Measurements from ENCODE around the gene TEX30.

TEX30 gene

GRCh38 chr13:102814025-102814607 is 40.5 kb upstream of the TEX30 start:
- no peak overlapping the region for H3K4me3 ChIP-seq (ENCODE audit: low read depth, low read length)
- no peak for DNase-seq (ENCODE audit: low read depth)
- TF ChIP-seq, protein P1, sequence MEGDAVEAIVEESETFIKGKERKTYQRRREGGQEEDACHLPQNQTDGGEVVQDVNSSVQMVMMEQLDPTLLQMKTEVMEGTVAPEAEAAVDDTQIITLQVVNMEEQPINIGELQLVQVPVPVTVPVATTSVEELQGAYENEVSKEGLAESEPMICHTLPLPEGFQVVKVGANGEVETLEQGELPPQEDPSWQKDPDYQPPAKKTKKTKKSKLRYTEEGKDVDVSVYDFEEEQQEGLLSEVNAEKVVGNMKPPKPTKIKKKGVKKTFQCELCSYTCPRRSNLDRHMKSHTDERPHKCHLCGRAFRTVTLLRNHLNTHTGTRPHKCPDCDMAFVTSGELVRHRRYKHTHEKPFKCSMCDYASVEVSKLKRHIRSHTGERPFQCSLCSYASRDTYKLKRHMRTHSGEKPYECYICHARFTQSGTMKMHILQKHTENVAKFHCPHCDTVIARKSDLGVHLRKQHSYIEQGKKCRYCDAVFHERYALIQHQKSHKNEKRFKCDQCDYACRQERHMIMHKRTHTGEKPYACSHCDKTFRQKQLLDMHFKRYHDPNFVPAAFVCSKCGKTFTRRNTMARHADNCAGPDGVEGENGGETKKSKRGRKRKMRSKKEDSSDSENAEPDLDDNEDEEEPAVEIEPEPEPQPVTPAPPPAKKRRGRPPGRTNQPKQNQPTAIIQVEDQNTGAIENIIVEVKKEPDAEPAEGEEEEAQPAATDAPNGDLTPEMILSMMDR (IDR thresholded peaks at IDR 0.05; ENCODE audit: control insufficient read depth, extremely low read depth, insufficient read depth) = no peak

DNA sequence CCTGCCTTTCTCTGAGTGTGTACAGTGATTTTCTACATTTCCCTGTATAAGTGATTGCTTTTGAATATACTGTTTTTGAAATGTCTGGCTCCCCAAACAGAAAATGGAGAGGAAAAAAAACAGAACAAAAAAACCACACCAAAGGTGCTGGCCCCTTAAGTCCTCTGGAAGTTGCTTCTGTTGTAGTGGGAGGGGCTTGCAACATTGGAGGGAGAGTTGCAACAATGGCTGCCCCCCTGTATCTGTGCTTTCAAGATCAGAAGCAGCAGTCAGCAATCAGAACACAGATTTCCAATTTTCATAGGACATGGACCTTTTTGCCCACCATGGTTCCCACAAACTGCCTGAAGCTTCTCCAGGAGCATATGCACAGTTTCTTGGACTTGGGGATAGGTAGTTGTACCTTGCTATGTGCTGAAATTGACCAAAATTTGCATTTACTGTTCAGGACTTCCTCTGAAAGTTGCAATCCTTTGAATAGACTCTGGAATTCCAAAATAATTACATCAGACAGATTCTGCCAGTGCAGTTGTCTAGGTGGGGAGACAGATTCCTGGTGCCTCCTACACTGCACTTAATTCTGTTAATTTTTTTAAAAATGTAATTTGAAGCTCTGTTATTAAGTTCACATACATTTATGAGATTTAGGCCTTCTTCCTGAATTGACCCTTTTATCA is 39.2 kb upstream of the TEX30 start:
- H3K4me3 ChIP-seq (ENCODE audit: low read depth, low read length) = no peak overlapping the region
- DNase-seq (ENCODE audit: low read depth) = no peak
- TF ChIP-seq, protein P1 (IDR thresholded peaks at IDR 0.05; ENCODE audit: control insufficient read depth, extremely low read depth, insufficient read depth) = no peak

GRCh38 chr13:102807699-102808098 is 34.1 kb upstream of the TEX30 start:
- H3K4me3 ChIP-seq (ENCODE audit: low read depth, low read length) = no peak overlapping the region
- DNase-seq (ENCODE audit: low read depth) = no peak
- TF ChIP-seq, protein P1 (IDR thresholded peaks at IDR 0.05; ENCODE audit: control insufficient read depth, extremely low read depth, insufficient read depth) = no peak

GRCh38 chr13:102805680-102806079 is 32.1 kb upstream of the TEX30 start:
- TF ChIP-seq, protein P1 (IDR thresholded peaks at IDR 0.05; ENCODE audit: control insufficient read depth, extremely low read depth, insufficient read depth) = no peak
- H3K4me3 ChIP-seq (ENCODE audit: low read depth, low read length) = no peak overlapping the region
- DNase-seq (ENCODE audit: low read depth) = no peak

DNA sequence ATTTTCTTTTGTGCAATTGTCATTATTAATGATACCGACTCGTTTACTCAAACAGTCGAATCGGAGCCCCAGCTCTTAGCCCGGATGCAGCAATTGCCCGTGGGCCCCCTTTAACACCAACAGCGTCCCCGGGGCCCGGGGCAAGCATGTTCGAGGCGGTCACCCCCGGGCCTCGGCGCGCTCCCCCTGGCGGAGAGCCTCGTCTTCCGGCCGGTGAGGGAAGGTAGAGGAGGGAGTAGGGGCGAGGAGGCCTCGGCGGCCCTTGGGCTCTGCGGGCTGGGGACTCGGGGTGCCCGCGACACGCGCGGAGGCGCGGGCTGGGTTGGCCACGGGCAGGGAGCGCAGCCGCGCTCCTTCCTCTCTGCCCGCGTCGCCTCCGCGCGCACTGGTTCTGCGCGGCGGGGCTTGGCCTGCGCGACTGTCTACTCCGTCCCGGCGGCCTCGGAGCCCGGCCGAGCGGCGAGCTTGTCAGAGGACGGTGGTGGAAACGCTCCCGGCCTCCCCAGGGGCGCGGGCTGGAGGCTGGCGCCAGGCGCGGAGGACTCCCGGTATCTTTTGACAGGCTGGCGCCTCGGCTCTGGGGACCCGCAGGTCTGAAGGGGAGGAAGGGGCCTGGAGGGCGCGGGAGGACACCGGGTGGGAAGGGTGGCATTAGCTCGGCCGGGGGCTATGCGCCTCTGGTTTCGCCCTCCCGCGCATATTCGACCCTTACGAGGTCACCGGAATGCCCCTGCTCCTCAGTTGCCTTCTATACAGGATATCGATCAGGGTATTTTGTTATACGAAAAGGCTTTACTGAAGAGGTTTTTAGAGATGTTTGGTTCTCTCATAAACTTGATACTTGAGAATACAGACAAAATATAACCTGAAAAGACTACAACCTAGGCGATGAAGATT is 26.8 kb upstream of the TEX30 start:
- TF ChIP-seq, protein P1 (IDR thresholded peaks at IDR 0.05; ENCODE audit: control insufficient read depth, extremely low read depth, insufficient read depth) = peak; percentile 69
- DNase-seq (ENCODE audit: low read depth) = no peak
- peak overlapping the region; percentile 71 for H3K4me3 ChIP-seq (ENCODE audit: low read depth, low read length)

DNA sequence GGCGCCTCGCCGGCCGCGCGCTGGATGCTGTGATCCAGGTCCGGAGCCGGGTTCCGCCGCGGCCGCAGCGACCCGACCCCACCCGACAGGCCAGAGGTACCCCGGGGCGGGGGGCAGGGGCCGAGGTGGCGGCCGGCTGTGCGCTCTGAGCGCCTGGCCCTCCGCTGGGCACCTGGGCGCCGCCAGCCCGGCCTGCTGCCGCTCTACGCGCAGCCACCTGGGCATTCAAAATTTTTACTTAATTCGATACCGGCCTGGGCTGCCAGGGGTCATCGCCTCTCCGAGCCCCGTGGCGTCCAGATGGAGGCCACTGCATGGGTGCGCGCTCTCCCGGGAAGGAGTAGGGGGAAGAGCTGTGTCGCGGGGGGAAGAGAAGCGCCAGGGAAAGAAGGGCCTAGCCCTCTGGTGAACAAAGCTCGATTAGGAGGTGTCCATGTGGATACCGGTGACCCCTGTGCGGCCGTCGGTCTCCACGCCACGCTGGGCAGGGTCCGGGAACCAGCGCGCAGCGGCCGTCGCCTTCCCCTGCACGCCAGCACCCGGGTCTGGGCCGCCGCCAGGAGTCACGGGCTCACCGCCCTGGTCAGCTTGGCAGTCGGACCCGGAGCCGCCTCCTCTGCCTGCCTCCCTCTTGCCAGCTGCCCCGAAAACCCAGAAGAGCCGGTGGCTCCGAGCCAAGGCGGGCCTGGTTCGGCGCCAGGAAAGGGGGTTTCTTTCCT is 26.0 kb upstream of the TEX30 start:
- peak overlapping the region; percentile 71 for H3K4me3 ChIP-seq (ENCODE audit: low read depth, low read length)
- DNase-seq (ENCODE audit: low read depth) = no peak
- TF ChIP-seq, protein P1 (IDR thresholded peaks at IDR 0.05; ENCODE audit: control insufficient read depth, extremely low read depth, insufficient read depth) = no peak

Data from LNCaP clone FGC (cell line).